A673 (cell line): ENCODE measurements around the gene NOD2.

ENCODE experiments used
- EZH2 ChIP-seq: fragments of 200-600 bp; sonication (generic); IDR thresholded peaks from 2 replicates; pipeline ENCODE4 v1.6.1; 2017; ENCODE audit warnings: borderline replicate concordance, low read depth, mild to moderate bottlenecking, mixed read lengths, antibody characterized with exemption, low read length; ENCODE audit not compliant: poor library complexity, severe bottlenecking
- TF ChIP-seq, protein P1 (sequence below): fragments of 300-800, 200-600 bp; sonication (generic); conservative IDR thresholded peaks from 2 replicates; pipeline ENCODE4 v1.5.1; 2017; ENCODE audit warnings: low read depth, mild to moderate bottlenecking, antibody characterized with exemption, low read length, moderate library complexity, mixed read lengths

DNA sequence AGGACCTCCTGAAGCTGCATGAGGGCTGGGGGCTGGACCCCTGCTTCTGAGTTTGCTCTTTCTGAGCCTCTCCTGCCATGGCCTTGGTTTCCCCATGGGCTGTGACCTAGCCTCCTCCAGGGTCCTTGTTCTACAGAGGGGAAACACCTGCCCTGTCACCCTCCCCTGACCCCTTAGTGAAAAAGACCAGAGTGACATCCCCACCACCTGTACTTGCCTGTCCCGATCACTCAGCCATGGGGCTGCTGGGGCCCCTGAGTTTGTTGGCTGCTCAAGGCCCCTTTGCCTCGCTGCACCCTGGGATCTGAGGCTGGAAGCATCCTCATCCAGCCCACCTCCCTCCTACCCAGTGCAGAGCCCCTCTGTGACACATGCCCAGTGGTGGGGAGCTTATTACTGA lies 800 bp downstream of the NOD2 start:
- TF ChIP-seq, protein P1, sequence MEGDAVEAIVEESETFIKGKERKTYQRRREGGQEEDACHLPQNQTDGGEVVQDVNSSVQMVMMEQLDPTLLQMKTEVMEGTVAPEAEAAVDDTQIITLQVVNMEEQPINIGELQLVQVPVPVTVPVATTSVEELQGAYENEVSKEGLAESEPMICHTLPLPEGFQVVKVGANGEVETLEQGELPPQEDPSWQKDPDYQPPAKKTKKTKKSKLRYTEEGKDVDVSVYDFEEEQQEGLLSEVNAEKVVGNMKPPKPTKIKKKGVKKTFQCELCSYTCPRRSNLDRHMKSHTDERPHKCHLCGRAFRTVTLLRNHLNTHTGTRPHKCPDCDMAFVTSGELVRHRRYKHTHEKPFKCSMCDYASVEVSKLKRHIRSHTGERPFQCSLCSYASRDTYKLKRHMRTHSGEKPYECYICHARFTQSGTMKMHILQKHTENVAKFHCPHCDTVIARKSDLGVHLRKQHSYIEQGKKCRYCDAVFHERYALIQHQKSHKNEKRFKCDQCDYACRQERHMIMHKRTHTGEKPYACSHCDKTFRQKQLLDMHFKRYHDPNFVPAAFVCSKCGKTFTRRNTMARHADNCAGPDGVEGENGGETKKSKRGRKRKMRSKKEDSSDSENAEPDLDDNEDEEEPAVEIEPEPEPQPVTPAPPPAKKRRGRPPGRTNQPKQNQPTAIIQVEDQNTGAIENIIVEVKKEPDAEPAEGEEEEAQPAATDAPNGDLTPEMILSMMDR, result no peak
- no peak for TF ChIP-seq EZH2
